ENCODE measurements around the gene SLC9A3.

DNA sequence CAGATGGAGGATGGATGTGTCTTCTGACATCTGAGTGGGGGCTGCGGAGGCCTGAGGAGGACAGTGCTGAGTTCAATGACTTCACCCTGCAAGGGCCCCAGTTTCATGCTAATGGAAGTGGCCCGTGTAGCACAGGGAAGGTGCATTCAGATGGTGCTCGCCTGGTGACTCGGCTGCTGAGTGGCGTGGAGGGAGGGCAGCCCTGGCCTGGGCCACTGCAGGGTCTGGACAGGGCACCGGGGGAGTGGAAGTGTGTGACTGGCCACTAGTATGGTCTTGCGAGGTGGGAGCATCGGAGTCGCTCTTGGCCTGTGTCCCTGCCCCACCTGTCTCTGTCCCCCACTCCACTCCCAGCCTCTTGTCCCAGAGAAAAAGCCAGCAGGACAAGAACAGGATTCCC, 1.7 kb upstream of the SLC9A3 start:
- no peak for TF ChIP-seq POLR2AphosphoS5 (IDR thresholded peaks at IDR 0.05)
- TF ChIP-seq POLR2A (IDR thresholded peaks at IDR 0.05) = no peak

Measured in transverse colon (tissue), 3 donors.